ENCODE results near the gene SLC2A13.
A peak's percentile ranks its signal among the peaks of the same experiment; 100 is the strongest.
"Not testable (repeated sequence)": the region's sequence is repeated elsewhere in the genome, so short reads cannot be mapped to it uniquely, and the experiment has no call there.

Gene SLC2A13

GRCh38 chr12:39798429-39798828 lies 307.5 kb downstream of the SLC2A13 start:
- DNase-seq, result no peak

GRCh38 chr12:39795481-39795880 lies 310.4 kb downstream of the SLC2A13 start:
- DNase-seq, result no peak

- DNase-seq, result no peak
These were observed 312.9 kb downstream of the SLC2A13 start for GRCh38 chr12:39792938-39793337.

GRCh38 chr12:39788239-39788638 lies 317.6 kb downstream of the SLC2A13 start:
- DNase-seq, result no peak

- not testable (repeated sequence) for DNase-seq
These were observed 320.1 kb downstream of the SLC2A13 start for GRCh38 chr12:39785814-39786213.

GRCh38 chr12:39782026-39782545 lies 323.8 kb downstream of the SLC2A13 start:
- DNase-seq, result no peak

- no peak for DNase-seq
These were observed 324.9 kb downstream of the SLC2A13 start for GRCh38 chr12:39780913-39781446.

GRCh38 chr12:39780411-39780912 lies 325.4 kb downstream of the SLC2A13 start:
- no peak for DNase-seq

- DNase-seq, result no peak
These were observed 326.0 kb downstream of the SLC2A13 start for GRCh38 chr12:39779768-39780340.

- DNase-seq, result no peak
These were observed 328.4 kb downstream of the SLC2A13 start for GRCh38 chr12:39777465-39777864.

GRCh38 chr12:39773266-39773665 lies 332.6 kb downstream of the SLC2A13 start:
- no peak for DNase-seq

GRCh38 chr12:39772821-39773259 lies 333.0 kb downstream of the SLC2A13 start:
- no peak for DNase-seq

GRCh38 chr12:39771456-39771855 lies 334.4 kb downstream of the SLC2A13 start:
- DNase-seq, result no peak

- peak; percentile 22 for DNase-seq
These were observed 340.8 kb downstream of the SLC2A13 start for GRCh38 chr12:39764944-39765560.

- no peak for DNase-seq
These were observed 342.1 kb downstream of the SLC2A13 start for GRCh38 chr12:39763890-39764169.

GRCh38 chr12:39763071-39763889 lies 342.6 kb downstream of the SLC2A13 start:
- no peak for DNase-seq

GRCh38 chr12:39755478-39755877 lies 350.4 kb downstream of the SLC2A13 start:
- no peak for DNase-seq

GRCh38 chr12:39752482-39753137 lies 353.3 kb downstream of the SLC2A13 start:
- no peak for DNase-seq

- DNase-seq, result not testable (repeated sequence)
These were observed 359.7 kb downstream of the SLC2A13 start for GRCh38 chr12:39746151-39746550.

GRCh38 chr12:39743655-39744054 lies 362.2 kb downstream of the SLC2A13 start:
- DNase-seq, result no peak

- no peak for DNase-seq
These were observed 369.5 kb downstream of the SLC2A13 start for GRCh38 chr12:39736406-39736805.

- DNase-seq, result peak; percentile 56
These were observed 382.1 kb downstream of the SLC2A13 start for GRCh38 chr12:39723831-39724230.

GRCh38 chr12:39722504-39722903 lies 383.4 kb downstream of the SLC2A13 start:
- no peak for DNase-seq
